Natural killer cell (primary cell): ENCODE measurements around the gene RPS6KA1. TPM values are rescaled to one million over a fixed set of nuclear protein-coding genes. Genes with fewer than 3 reads are reported as not detected.
A peak's percentile ranks its signal among the peaks of the same experiment; 100 is the strongest.

ENCODE experiments used
- ATAC-seq, 3 donors: fragments of 150-1000 bp in 2 of 3; fragments of 200-7000 bp in 1 of 3; cut with Tn5 transposase; 1 replicate in 1 of 3; 2 replicates in 2 of 3; pipeline ENCODE4 v1.10.0; 2021; ENCODE audit warnings: mild to moderate bottlenecking in 2 of 3, moderate library complexity in 2 of 3
- DNase-seq, 2 donors: peaks; one replicate each; pipeline versions ENCODE4 v3.0.0 to v3.0.0-alpha.2; 2013 to 2021; ENCODE audit warnings: mixed read lengths in 1 of 2
- H3K27ac ChIP-seq: one replicate; pipeline ENCODE4 v1.5.1; 2013; ENCODE audit warnings: mild to moderate bottlenecking, low read length
- H3K27me3 ChIP-seq: one replicate; pipeline ENCODE4 v1.6.1; 2013; ENCODE audit warnings: low read length; ENCODE audit not compliant: control insufficient read depth, insufficient read depth
- H3K36me3 ChIP-seq: one replicate; pipeline ENCODE4 v1.6.1; 2013; ENCODE audit warnings: low read length; ENCODE audit not compliant: control insufficient read depth, insufficient read depth
- H3K4me1 ChIP-seq: one replicate; pipeline ENCODE4 v1.6.1; 2013; ENCODE audit warnings: low read length; ENCODE audit not compliant: control insufficient read depth, insufficient read depth
- H3K4me3 ChIP-seq: one replicate; pipeline ENCODE4 v1.5.1; 2013; ENCODE audit warnings: low read length
- H3K9me3 ChIP-seq: one replicate; pipeline ENCODE4 v1.6.1; 2013; ENCODE audit warnings: low read length; ENCODE audit not compliant: control insufficient read depth, insufficient read depth
- H3K27ac Mint-ChIP-seq, 2 donors: one replicate each; pipeline ENCODE4 v1.8.0; 2022; ENCODE audit warnings: mild to moderate bottlenecking in 2 of 2, mixed read lengths in 2 of 2, moderate library complexity in 1 of 2
- H3K27me3 Mint-ChIP-seq, 2 donors: one replicate each; pipeline ENCODE4 v1.8.0; 2022; ENCODE audit warnings: low read depth in 2 of 2, mixed read lengths in 2 of 2
- H3K36me3 Mint-ChIP-seq: one replicate; pipeline ENCODE4 v1.8.0; 2022; ENCODE audit warnings: mixed read lengths
- H3K4me1 Mint-ChIP-seq, 2 donors: one replicate each; pipeline ENCODE4 v1.8.0; 2022; ENCODE audit warnings: mixed read lengths in 2 of 2
- H3K4me3 Mint-ChIP-seq: one replicate; pipeline ENCODE4 v1.8.0; 2022; ENCODE audit warnings: mild to moderate bottlenecking, moderate library complexity, mixed read lengths
- H3K9me3 Mint-ChIP-seq, 2 donors: one replicate each; pipeline ENCODE4 v1.8.0; 2022; ENCODE audit warnings: mixed read lengths in 2 of 2
- WGBS: methylation state at CpG from one replicate; pipeline ENCODE4 v1.1.7; 2013; ENCODE audit warnings: missing lambda C conversion rate; ENCODE audit not compliant: insufficient coverage; 5-methylcytosine and 5-hydroxymethylcytosine counted together
- intact Hi-C: fragments of 100-400 bp; cut with micrococcal nuclease; formaldehyde crosslinking; loops from one replicate; pipeline ENCODE4 v1.14.2; 2022
- total RNA-seq, 4 donors: library from RNA; stranded (reverse); fragments of 120-200 nt in 1 of 4; gene quantifications; one replicate each; pipeline versions ENCODE4 v1.2.3 to v1.2.4, GENCODE V29; 2013 to 2022
- TF ChIP-seq, protein P1 (sequence below): fragments of 200-600 bp; IDR thresholded peaks from one replicate; pipeline ENCODE4 v1.8.0; 2022; ENCODE audit warnings: antibody characterized with exemption

The RPS6KA1 gene
- total RNA-seq, 3 donors from 2014 or later (not counting 1 experiment from before 2014, with no cell fraction given) = 191 to 226 (median 215) TPM

DNA sequence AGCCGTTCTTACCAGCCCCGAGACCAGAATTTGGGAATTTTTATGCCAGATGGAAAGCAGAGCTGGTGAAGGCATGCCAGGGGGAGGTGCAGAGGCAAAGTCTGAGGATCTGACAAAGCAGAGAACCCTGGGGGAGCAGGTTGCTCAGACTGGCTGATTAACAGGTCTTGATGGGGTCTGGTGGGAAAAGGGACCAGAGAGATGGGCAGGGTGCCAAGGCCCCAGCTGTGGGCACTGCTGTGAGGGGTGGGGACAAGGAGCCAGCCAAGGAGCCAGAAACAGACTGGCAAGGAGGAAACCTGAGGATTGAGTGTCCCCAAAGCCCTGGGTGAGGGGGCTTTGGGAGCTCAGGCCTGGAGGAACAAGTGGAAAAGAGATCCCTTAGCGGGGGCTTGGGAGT is 21.4 kb downstream of the RPS6KA1 start:
- Histone ChIP-seq H3K36me3 (peaks cover 67% of the 10 kb centered on the region), H3K27ac (no peak overlapping the region), H3K27me3 (no peaks in the 10 kb centered on the region), H3K9me3 (no peaks in the 10 kb centered on the region), H3K4me1 (peaks cover 57% of the 10 kb centered on the region), H3K4me3 (no peak overlapping the region)
- peak overlapping the region in 1 of 2 donors; percentile 78 for H3K27ac Mint-ChIP-seq
- H3K4me1 Mint-ChIP-seq = peaks cover 46 to 57% of the 10 kb centered on the region in 2 donors
- intact Hi-C loops = no loop called here
- no peaks in the 10 kb centered on the region for H3K36me3 Mint-ChIP-seq
- TF ChIP-seq, protein P1, sequence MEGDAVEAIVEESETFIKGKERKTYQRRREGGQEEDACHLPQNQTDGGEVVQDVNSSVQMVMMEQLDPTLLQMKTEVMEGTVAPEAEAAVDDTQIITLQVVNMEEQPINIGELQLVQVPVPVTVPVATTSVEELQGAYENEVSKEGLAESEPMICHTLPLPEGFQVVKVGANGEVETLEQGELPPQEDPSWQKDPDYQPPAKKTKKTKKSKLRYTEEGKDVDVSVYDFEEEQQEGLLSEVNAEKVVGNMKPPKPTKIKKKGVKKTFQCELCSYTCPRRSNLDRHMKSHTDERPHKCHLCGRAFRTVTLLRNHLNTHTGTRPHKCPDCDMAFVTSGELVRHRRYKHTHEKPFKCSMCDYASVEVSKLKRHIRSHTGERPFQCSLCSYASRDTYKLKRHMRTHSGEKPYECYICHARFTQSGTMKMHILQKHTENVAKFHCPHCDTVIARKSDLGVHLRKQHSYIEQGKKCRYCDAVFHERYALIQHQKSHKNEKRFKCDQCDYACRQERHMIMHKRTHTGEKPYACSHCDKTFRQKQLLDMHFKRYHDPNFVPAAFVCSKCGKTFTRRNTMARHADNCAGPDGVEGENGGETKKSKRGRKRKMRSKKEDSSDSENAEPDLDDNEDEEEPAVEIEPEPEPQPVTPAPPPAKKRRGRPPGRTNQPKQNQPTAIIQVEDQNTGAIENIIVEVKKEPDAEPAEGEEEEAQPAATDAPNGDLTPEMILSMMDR = no peak
- ATAC-seq = no peak
- H3K27me3 Mint-ChIP-seq = no peaks in the 10 kb centered on the region
- no peak for DNase-seq
- 100% methylated on average over 3 of the region's 3 CpGs for WGBS
- H3K9me3 Mint-ChIP-seq = no peaks in the 10 kb centered on the region
- no peak overlapping the region for H3K4me3 Mint-ChIP-seq

GRCh38 chr1:26552720-26553119 is 23.2 kb downstream of the RPS6KA1 start:
- Histone ChIP-seq H3K36me3 (peaks cover 73% of the 10 kb centered on the region), H3K4me1 (peaks cover 39% of the 10 kb centered on the region), H3K4me3 (no peak overlapping the region), H3K9me3 (no peaks in the 10 kb centered on the region), H3K27ac (no peak overlapping the region), H3K27me3 (no peaks in the 10 kb centered on the region)
- Mint-ChIP-seq H3K36me3 (no peaks in the 10 kb centered on the region), H3K27me3 (no peaks in the 10 kb centered on the region), H3K27ac (peak overlapping the region; percentile 83 to 87), H3K9me3 (no peaks in the 10 kb centered on the region), H3K4me3 (no peak overlapping the region), H3K4me1 (peaks cover 28 to 46% of the 10 kb centered on the region in 2 donors)
- ATAC-seq (no peak), DNase-seq (no peak)
- 90% methylated on average over 5 of the region's 6 CpGs for WGBS
- intact Hi-C loops = no loop called here
- TF ChIP-seq, protein P1 = no peak

DNA sequence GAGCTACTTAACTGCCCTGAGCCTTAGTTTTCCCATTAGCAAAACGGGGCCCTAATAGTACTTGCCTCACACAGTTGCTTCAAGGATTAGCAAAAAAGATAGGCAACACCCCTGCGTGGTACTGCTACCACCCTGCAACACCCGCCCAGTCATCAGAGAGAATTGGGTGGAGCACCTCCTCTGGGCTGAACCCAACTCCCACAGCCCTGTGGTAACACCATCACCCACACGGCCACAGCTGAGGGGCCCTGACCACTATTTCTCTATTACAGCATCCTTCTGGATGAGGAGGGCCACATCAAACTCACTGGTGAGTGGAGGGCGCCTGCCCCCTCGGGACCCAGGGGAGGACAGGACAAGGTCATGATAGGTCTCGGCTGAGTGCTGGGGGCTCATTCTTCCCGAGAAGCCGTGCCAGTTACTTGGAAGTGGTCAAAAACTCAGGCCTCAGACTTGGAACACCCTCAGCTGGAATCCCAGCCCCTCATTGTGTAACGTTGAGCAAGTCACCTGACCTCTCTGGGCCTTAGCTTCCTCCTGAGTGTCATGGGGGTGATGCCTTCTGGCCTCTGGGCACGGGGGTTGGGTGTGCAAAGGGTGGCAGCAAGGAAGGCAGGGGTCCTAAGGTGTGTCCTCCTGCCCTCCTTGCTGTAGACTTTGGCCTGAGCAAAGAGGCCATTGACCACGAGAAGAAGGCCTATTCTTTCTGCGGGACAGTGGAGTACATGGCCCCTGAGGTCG is 24.6 kb downstream of the RPS6KA1 start:
- Mint-ChIP-seq H3K27me3 (no peaks in the 10 kb centered on the region), H3K9me3 (no peaks in the 10 kb centered on the region), H3K27ac (peak overlapping the region; percentile 83 to 87), H3K36me3 (no peaks in the 10 kb centered on the region), H3K4me1 (peaks cover 15 to 39% of the 10 kb centered on the region in 2 donors), H3K4me3 (peak overlapping the region; percentile 63)
- DNase-seq = no peak
- Histone ChIP-seq H3K4me3 (no peak overlapping the region), H3K27ac (peak overlapping the region; percentile 14), H3K9me3 (no peaks in the 10 kb centered on the region), H3K36me3 (peaks cover 75% of the 10 kb centered on the region), H3K4me1 (peaks cover 32% of the 10 kb centered on the region), H3K27me3 (no peaks in the 10 kb centered on the region)
- ATAC-seq = peak; percentile 86 to 92 (median 91)
- 59% methylated on average over 14 of the region's 14 CpGs for WGBS
- intact Hi-C loops = no loop called here
- TF ChIP-seq, protein P1 = no peak
